GM23248 (cell line): ENCODE measurements around the gene LMX1A. TPM values are rescaled to one million over a fixed set of nuclear protein-coding genes. Genes with fewer than 3 reads are reported as not detected.

Source experiments
- DNase-seq: peaks from one replicate; pipeline ENCODE4 v3.0.0-alpha.2; 2015
- H2AFZ ChIP-seq: fragments of 200-600 bp; sonication (generic); 2 replicates; pipeline ENCODE4 v1.6.1; 2016; ENCODE audit warnings: antibody characterized with exemption
- H3F3A ChIP-seq: fragments of 200-600 bp; sonication (generic); 2 replicates; pipeline ENCODE4 v1.6.1; 2016; ENCODE audit warnings: mild to moderate bottlenecking, antibody characterized with exemption, mixed run types; ENCODE audit not compliant: insufficient read depth
- H3K27ac ChIP-seq: fragments of 200-600 bp; sonication (generic); 2 replicates; pipeline ENCODE4 v1.5.1; 2016; ENCODE audit warnings: mild to moderate bottlenecking
- H3K27me3 ChIP-seq: fragments of 200-600 bp; sonication (generic); replicated peaks from 2 replicates; pipeline ENCODE4 v1.6.1; 2016; ENCODE audit warnings: mild to moderate bottlenecking; ENCODE audit not compliant: insufficient read depth
- H3K36me3 ChIP-seq: fragments of 200-600 bp; sonication (generic); 2 replicates; pipeline ENCODE4 v1.6.1; 2016; ENCODE audit warnings: low read depth, mild to moderate bottlenecking
- H3K4me1 ChIP-seq: fragments of 200-600 bp; sonication (generic); 2 replicates; pipeline ENCODE4 v1.6.1; 2016; ENCODE audit warnings: mild to moderate bottlenecking; ENCODE audit not compliant: insufficient read depth
- H3K4me2 ChIP-seq: fragments of 200-600 bp; sonication (generic); one replicate; pipeline ENCODE4 v1.6.1; 2016; ENCODE audit warnings: mild to moderate bottlenecking; ENCODE audit not compliant: unreplicated experiment
- H3K4me3 ChIP-seq: fragments of 200-600 bp; sonication (generic); 2 replicates; pipeline ENCODE4 v1.5.1; 2016; ENCODE audit warnings: mild to moderate bottlenecking
- H3K79me2 ChIP-seq: fragments of 200-600 bp; sonication (generic); 2 replicates; pipeline ENCODE4 v1.6.1; 2016; ENCODE audit warnings: mild to moderate bottlenecking; ENCODE audit not compliant: insufficient read depth
- H3K9ac ChIP-seq: fragments of 200-600 bp; sonication (generic); 2 replicates; pipeline ENCODE4 v1.6.1; 2016; ENCODE audit warnings: mild to moderate bottlenecking
- H3K9me2 ChIP-seq: fragments of 200-600 bp; sonication (generic); 2 replicates; pipeline ENCODE4 v1.6.1; 2016; ENCODE audit warnings: mixed run types, mild to moderate bottlenecking, moderate library complexity; ENCODE audit not compliant: insufficient read depth
- H3K9me3 ChIP-seq: fragments of 200-600 bp; sonication (generic); one replicate; pipeline ENCODE4 v1.6.1; 2017; ENCODE audit warnings: low read depth
- H4K20me1 ChIP-seq: fragments of 200-600 bp; sonication (generic); 2 replicates; pipeline ENCODE4 v1.6.0; 2016; ENCODE audit not compliant: insufficient read depth
- EZH2 ChIP-seq: fragments of 200-600 bp; sonication (generic); IDR thresholded peaks from 2 replicates; pipeline ENCODE4 v1.6.1; 2018; ENCODE audit warnings: antibody characterized with exemption, mild to moderate bottlenecking; ENCODE audit not compliant: insufficient read depth, poor library complexity, severe bottlenecking
- EZH2phosphoT487 ChIP-seq: fragments of 200-600 bp; sonication (generic); IDR thresholded peaks from 2 replicates; pipeline ENCODE4 v1.6.1; 2018; ENCODE audit warnings: antibody characterized with exemption, moderate library complexity, mild to moderate bottlenecking, low read depth; ENCODE audit not compliant: insufficient read depth
- WGBS, 2 experiments: methylation state at CpG; one replicate each; pipeline ENCODE4 v1.1.6; 2015 to 2017; ENCODE audit warnings: low lambda C conversion rate in 2 of 2, low coverage in 1 of 2; ENCODE audit errors: missing lambda C conversion rate in 2 of 2; 5-methylcytosine and 5-hydroxymethylcytosine counted together
- in situ Hi-C: fragments of 300-500 bp; cut with MboI; formaldehyde crosslinking; loops from 2 replicates; pipeline ENCODE4 v1.15.0; 2020
- polyA plus RNA-seq: library from polyadenylated mRNA; unstranded; fragments of >200 nt; fragmentation: Nextera tagmentation; extraction: Ambion mirVana; gene quantifications from 2 replicates; pipeline ENCODE4 v1.2.1, GENCODE V29; 2016
- total RNA-seq: library from RNA; depleted of rRNA; stranded (reverse); fragments of >200 nt; shearing (Covaris generic); gene quantifications from 2 replicates; pipeline ENCODE4 v1.2.3, GENCODE V29; 2014

Gene LMX1A
- total and polyA plus RNA-seq, 2 experiments from 2014 or later = not detected

DNA sequence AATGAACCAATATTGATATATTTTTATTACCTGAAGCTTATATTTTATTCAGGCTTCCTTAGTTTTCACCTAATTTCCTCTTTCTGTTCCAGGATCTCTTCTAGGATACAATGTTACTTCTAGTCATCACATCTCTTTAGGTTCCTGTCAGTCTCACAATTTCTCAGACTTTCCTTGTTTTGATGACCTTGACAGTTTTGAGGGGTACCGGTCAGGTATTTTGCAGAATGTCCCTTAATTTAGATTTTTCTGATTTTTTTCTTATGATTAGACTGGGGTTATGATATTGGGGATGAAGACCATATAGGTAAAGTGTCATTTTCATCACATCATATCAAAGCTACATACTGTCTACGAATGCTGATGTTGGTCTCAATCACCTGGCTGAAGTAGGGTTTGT lies 167.5 kb downstream of the LMX1A start:
- Histone ChIP-seq H3K4me1 (no peaks in the 10 kb centered on the region), H3K9me3 (no peaks in the 10 kb centered on the region), H3K27me3 (no peaks in the 10 kb centered on the region), H3K9ac (no peak overlapping the region), H3K36me3 (no peaks in the 10 kb centered on the region), H2AFZ (no peak overlapping the region), H3K27ac (no peak overlapping the region), H3K79me2 (no peaks in the 10 kb centered on the region), H3K4me2 (no peak overlapping the region), H3K9me2 (no peaks in the 10 kb centered on the region), H3F3A (no peaks in the 10 kb centered on the region), H3K4me3 (no peak overlapping the region), H4K20me1 (no peaks in the 10 kb centered on the region)
- no peak for DNase-seq
- WGBS, 2 experiments = 26 to 33% methylated on average over 2 of the region's 2 CpGs
- in situ Hi-C loops = no loop called here
- TF ChIP-seq EZH2 = no peak
- TF ChIP-seq EZH2phosphoT487 = no peak

DNA sequence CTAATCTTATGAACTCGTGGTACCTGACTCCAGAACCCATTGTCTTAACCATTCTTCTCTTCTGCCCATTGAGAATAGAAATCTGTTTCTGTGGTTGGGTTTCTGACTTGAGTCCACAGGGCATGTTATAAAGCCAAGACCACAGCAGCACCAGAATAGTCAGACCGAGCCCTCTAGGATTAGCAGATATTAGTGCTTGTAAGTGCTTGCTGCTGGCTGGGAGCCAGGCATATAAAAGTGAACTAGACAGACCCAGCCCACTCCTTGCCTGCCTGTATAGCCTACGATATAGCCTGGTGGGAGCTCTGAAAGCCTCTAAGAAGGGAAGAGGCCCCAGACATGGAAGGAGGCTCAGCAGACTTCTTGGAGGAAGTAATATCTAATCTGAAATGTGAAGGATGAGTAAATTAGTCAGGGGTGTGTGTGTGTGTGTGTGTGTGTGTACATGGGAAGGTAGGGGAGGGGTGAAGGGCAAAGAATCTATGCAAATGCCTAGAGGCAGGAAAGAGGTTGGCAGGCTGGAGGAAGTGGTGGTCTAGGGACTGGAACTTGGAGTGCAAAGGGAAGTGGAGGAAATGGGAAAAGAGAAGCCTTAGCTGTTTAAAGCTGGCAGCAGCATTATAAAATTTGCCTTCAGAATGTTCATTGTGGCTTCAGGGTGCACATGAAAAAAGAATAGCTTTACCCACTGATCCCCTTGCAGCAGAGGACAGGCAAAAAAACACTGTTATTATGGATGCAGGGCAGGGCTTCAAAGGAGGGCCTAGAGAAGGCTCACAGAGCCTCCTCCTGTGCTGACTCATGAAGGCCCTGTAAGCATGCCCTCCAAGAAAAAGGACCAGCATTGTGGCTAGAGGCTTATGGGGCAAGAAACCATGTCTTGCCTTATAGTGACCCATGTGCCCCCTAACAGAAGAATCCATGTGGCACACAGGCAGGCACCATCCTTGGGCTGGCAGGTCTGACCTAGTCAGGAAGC lies 169.2 kb downstream of the LMX1A start:
- Histone ChIP-seq H3K9ac (no peak overlapping the region), H3K4me3 (no peak overlapping the region), H3K36me3 (no peaks in the 10 kb centered on the region), H3K4me2 (no peak overlapping the region), H3K79me2 (no peaks in the 10 kb centered on the region), H3K9me2 (no peaks in the 10 kb centered on the region), H3K27me3 (no peaks in the 10 kb centered on the region), H3K27ac (no peak overlapping the region), H4K20me1 (no peaks in the 10 kb centered on the region), H2AFZ (no peak overlapping the region), H3F3A (no peaks in the 10 kb centered on the region), H3K9me3 (no peaks in the 10 kb centered on the region), H3K4me1 (no peaks in the 10 kb centered on the region)
- TF ChIP-seq EZH2 (no peak), EZH2phosphoT487 (no peak)
- WGBS, 2 experiments = 3 to 4% methylated on average over 3 of the region's 3 CpGs
- in situ Hi-C loops = no loop called here
- no peak for DNase-seq

DNA sequence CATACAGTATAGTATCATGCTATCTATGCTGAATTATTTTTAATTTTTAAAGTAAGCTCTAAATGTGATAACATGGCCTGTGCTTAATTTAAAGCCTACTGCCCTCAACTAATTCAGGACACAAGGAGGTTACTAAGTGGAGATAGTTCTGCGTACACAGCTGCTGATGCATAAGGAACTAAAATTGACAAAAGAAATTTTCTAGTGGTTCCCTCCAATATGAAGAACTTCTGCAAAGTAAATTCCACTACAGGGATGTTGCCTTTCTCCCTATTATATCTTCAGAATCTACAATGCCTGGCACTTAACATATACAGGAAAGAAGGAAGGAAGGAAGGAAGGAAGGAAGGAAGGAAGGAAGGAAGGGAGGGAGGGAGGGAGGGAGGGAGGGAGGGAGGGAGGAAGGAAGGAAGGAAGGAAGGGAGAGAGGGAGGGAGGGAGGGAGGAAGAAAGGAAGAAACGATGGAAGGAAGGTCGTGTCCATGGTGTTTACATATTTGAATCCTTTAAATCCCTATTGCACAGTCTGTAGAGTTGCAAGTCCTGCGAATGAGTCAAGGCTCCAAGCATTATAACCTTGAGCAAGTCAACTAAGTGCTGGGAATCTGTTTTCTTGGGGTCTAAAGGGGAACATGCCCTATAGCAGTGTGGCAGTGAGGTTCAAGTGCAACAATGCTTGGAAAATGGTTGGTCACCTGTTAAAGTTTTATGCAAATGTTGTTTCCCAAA lies 171.2 kb downstream of the LMX1A start:
- H3K27ac ChIP-seq = no peak overlapping the region
- H3K79me2 ChIP-seq = no peaks in the 10 kb centered on the region
- no peaks in the 10 kb centered on the region for H3K9me3 ChIP-seq
- TF ChIP-seq EZH2 = no peak
- no peaks in the 10 kb centered on the region for H3K27me3 ChIP-seq
- no peak overlapping the region for H3K9ac ChIP-seq
- 12 to 30% methylated on average over 2 to 4 of the region's 4 CpGs for WGBS, 2 experiments
- no peak overlapping the region for H3K4me3 ChIP-seq
- no peak overlapping the region for H3K4me2 ChIP-seq
- no peak for DNase-seq
- H3K9me2 ChIP-seq = no peaks in the 10 kb centered on the region
- in situ Hi-C loops = no loop called here
- no peak overlapping the region for H2AFZ ChIP-seq
- no peaks in the 10 kb centered on the region for H3F3A ChIP-seq
- no peaks in the 10 kb centered on the region for H3K36me3 ChIP-seq
- no peaks in the 10 kb centered on the region for H3K4me1 ChIP-seq
- H4K20me1 ChIP-seq = no peaks in the 10 kb centered on the region

DNA sequence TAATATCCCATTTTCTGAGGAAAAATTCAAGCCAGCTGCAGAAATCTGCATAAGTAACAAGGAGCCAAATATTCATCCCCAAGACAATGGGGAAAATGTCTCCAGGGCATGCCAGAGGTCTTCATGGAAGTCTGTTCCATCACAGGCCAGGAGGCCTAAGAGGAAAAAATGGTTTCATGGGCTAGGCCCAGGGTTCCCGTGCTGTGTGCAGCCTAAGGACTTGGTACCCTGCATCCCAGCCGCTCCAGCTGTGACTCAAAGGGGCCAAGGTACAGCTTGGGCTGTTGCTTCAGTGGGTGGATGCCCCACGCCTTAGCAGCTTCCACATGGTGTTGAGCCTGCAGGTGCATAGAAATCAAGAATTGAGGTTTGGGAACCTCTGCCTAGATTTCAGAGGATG lies 173.5 kb downstream of the LMX1A start:
- TF ChIP-seq EZH2 (no peak), EZH2phosphoT487 (no peak)
- no peaks in the 10 kb centered on the region for H3K9me3 ChIP-seq
- no peaks in the 10 kb centered on the region for H3F3A ChIP-seq
- no peaks in the 10 kb centered on the region for H3K36me3 ChIP-seq
- H3K4me2 ChIP-seq = no peak overlapping the region
- DNase-seq = no peak
- no peaks in the 10 kb centered on the region for H3K27me3 ChIP-seq
- no peaks in the 10 kb centered on the region for H4K20me1 ChIP-seq
- no peak overlapping the region for H3K27ac ChIP-seq
- 6 to 14% methylated on average over 3 of the region's 3 CpGs for WGBS, 2 experiments
- no peaks in the 10 kb centered on the region for H3K79me2 ChIP-seq
- no peaks in the 10 kb centered on the region for H3K4me1 ChIP-seq
- no peak overlapping the region for H2AFZ ChIP-seq
- H3K4me3 ChIP-seq = no peak overlapping the region
- no peaks in the 10 kb centered on the region for H3K9me2 ChIP-seq
- H3K9ac ChIP-seq = no peak overlapping the region
- in situ Hi-C loops = no loop called here
